ENCODE results near the gene PDLIM1.

DNA sequence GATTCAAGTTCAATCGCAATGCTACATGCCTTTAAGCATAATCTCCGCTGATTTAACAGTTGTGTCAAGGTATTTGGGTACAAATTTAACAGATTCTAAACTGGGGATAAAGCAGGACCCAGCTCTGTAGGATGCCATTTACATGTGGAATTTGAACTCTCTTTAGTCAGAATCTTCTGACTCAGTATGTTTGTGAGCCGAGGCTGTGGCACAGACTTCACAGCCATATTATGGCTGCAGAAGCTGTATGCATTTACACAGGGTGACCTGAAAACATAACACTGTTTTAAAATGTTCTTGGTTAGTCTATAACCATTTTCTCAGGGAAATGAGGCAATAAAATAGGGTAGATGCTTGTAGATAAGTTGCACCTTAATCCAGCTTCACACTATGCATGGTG lies 8.7 kb downstream of the PDLIM1 start:
- no peak for TF ChIP-seq POLR2A (IDR thresholded peaks at IDR 0.05; ENCODE audit: low read length)
- TF ChIP-seq GATA1 (IDR thresholded peaks at IDR 0.05; ENCODE audit: low read depth, low read length), result no peak
